ENCODE results near the gene CDKN2B.

DNA sequence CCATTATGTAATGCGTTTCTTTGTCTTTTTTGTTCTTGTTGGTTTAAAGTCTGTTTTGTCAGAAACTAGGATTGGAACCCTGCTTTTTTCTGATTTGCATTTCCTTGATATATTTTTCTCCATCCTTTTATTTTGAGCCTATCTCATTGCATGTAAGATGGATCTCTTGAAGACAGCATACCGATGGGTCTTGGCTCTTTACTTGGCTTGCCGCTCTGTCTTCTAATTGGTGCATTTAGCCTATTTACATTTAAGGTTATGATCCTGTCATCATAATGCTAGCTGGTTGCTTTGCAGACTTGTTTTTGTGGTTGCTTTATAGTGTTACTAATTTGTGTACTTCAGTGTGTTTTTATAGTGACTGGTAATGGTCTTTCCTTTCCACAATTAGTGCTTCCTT, 13.3 kb upstream of the CDKN2B start:
- TF ChIP-seq, protein P1, sequence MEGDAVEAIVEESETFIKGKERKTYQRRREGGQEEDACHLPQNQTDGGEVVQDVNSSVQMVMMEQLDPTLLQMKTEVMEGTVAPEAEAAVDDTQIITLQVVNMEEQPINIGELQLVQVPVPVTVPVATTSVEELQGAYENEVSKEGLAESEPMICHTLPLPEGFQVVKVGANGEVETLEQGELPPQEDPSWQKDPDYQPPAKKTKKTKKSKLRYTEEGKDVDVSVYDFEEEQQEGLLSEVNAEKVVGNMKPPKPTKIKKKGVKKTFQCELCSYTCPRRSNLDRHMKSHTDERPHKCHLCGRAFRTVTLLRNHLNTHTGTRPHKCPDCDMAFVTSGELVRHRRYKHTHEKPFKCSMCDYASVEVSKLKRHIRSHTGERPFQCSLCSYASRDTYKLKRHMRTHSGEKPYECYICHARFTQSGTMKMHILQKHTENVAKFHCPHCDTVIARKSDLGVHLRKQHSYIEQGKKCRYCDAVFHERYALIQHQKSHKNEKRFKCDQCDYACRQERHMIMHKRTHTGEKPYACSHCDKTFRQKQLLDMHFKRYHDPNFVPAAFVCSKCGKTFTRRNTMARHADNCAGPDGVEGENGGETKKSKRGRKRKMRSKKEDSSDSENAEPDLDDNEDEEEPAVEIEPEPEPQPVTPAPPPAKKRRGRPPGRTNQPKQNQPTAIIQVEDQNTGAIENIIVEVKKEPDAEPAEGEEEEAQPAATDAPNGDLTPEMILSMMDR (conservative IDR thresholded peaks at IDR 0.05; ENCODE audit: low read depth, low read length), result no peak
- no peak for TF ChIP-seq EZH2phosphoT487 (IDR thresholded peaks at IDR 0.05; ENCODE audit: borderline replicate concordance, low read length)

All from PC-3 (cell line).